A549 (cell line): ENCODE data around the gene RPN2.

Experiments
- CBX2 ChIP-seq: fragments of 200-600 bp; sonication (generic); IDR thresholded peaks from 2 replicates; pipeline ENCODE4 v1.6.1; 2016; ENCODE audit warnings: low read depth, mild to moderate bottlenecking, borderline replicate concordance
- HOXB5 ChIP-seq: fragments of 250-450 bp; sonication (Bioruptor Pico); IDR thresholded peaks from 2 replicates; pipeline ENCODE4 v1.5.0; 2020; ENCODE audit warnings: mild to moderate bottlenecking, moderate library complexity
- KDM1A ChIP-seq: fragments of 200-600 bp; sonication (generic); IDR thresholded peaks from 2 replicates; pipeline ENCODE4 v1.6.1; 2016; ENCODE audit warnings: low read depth, mild to moderate bottlenecking
- MAFK ChIP-seq: fragments of 450-650 bp; IDR thresholded peaks from 2 replicates; pipeline ENCODE4 v1.6.1; 2014; ENCODE audit not compliant: partially characterized antibody
- POLR2A ChIP-seq: IDR thresholded peaks from 2 replicates; pipeline ENCODE4 v1.6.1; 2012; ENCODE audit warnings: mild to moderate bottlenecking, low read length
- ZNF302 ChIP-seq: fragments of 250-450 bp; sonication (Bioruptor Pico); IDR thresholded peaks from 2 replicates; pipeline ENCODE4 v1.9.0; 2021; ENCODE audit warnings: inconsistent platforms, mild to moderate bottlenecking, moderate library complexity
- TF ChIP-seq, protein P1 (sequence below): fragments of >200 bp; sonication (Bioruptor Twin); formaldehyde crosslinking; IDR thresholded peaks from 3 replicates; pipeline ENCODE4 v1.5.1; 2016
- TF ChIP-seq, protein P2 (sequence below): fragments of 250-450 bp; sonication (Bioruptor Pico); IDR thresholded peaks from 2 replicates; pipeline ENCODE4 v1.5.0; 2021; ENCODE audit warnings: mild to moderate bottlenecking, moderate library complexity, borderline replicate concordance
- TF ChIP-seq, protein P3 (sequence below): IDR thresholded peaks from 2 replicates; pipeline ENCODE4 v1.6.1; 2012

DNA sequence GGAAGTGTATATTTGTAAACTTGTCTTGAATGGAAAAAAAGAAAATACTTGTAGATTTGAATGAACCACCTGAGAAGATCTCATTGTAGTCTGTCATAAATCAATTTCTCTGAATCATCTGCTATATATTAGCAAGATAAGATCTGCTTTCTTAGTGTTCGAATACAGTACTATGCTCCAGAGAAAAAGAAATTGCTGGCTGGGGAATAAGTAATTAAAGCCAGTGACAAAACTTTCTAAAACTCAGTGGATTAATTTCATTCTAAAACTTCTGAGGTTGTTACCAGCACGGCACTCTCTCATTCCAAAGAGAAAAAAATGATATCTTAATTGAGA is 22.7 kb downstream of the RPN2 start:
- TF ChIP-seq MAFK: no peak
- TF ChIP-seq, protein P1, sequence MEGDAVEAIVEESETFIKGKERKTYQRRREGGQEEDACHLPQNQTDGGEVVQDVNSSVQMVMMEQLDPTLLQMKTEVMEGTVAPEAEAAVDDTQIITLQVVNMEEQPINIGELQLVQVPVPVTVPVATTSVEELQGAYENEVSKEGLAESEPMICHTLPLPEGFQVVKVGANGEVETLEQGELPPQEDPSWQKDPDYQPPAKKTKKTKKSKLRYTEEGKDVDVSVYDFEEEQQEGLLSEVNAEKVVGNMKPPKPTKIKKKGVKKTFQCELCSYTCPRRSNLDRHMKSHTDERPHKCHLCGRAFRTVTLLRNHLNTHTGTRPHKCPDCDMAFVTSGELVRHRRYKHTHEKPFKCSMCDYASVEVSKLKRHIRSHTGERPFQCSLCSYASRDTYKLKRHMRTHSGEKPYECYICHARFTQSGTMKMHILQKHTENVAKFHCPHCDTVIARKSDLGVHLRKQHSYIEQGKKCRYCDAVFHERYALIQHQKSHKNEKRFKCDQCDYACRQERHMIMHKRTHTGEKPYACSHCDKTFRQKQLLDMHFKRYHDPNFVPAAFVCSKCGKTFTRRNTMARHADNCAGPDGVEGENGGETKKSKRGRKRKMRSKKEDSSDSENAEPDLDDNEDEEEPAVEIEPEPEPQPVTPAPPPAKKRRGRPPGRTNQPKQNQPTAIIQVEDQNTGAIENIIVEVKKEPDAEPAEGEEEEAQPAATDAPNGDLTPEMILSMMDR: no peak
- no peak for TF ChIP-seq CBX2
- TF ChIP-seq, protein P2, sequence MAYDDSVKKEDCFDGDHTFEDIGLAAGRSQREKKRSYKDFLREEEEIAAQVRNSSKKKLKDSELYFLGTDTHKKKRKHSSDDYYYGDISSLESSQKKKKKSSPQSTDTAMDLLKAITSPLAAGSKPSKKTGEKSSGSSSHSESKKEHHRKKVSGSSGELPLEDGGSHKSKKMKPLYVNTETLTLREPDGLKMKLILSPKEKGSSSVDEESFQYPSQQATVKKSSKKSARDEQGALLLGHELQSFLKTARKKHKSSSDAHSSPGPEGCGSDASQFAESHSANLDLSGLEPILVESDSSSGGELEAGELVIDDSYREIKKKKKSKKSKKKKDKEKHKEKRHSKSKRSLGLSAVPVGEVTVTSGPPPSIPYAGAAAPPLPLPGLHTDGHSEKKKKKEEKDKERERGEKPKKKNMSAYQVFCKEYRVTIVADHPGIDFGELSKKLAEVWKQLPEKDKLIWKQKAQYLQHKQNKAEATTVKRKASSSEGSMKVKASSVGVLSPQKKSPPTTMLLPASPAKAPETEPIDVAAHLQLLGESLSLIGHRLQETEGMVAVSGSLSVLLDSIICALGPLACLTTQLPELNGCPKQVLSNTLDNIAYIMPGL (CRISPR knock-in tag): no peak
- TF ChIP-seq, protein P3, sequence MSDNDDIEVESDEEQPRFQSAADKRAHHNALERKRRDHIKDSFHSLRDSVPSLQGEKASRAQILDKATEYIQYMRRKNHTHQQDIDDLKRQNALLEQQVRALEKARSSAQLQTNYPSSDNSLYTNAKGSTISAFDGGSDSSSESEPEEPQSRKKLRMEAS: no peak
- TF ChIP-seq KDM1A: no peak
- no peak for TF ChIP-seq POLR2A
- no peak for TF ChIP-seq ZNF302 (CRISPR knock-in tag)
- TF ChIP-seq HOXB5 (CRISPR knock-in tag): no peak
